ENCODE measurements around the gene GRM4.
"Not testable (repeated sequence)": the region's sequence is repeated elsewhere in the genome, so short reads cannot be mapped to it uniquely, and the experiment has no call there.

GRM4 gene

GRCh38 chr6:34146021-34146782, at the start of gene GRM4:
TSS of gene GRM4 (minus strand) at chr6:34146087. CDS start at chr6:34133496, 12,591 bp downstream.
- Mint-ChIP-seq H3K4me3 (no peak within 1 kb of the TSS), H3K4me1 (peaks cover 17% of the 10 kb centered on the region), H3K27ac (no peak within 1 kb of the TSS), H3K36me3 (no peaks in the 10 kb centered on the region), H3K9me3 (no peaks in the 10 kb centered on the region), H3K27me3 (peaks cover 96% of the 10 kb centered on the region)
- DNase-seq: peak; percentile 16
- CTCF ChIA-PET: interaction anchor here (1.6 to 1.8 kb wide), 2 partner anchors 9 to 17 kb away, joined by 4 read pairs; no protein-coding TSS in a partner anchor

GRCh38 chr6:34194772-34195171, 48.9 kb upstream of the GRM4 start:
- Mint-ChIP-seq H3K27me3 (peaks cover 35% of the 10 kb centered on the region), H3K4me1 (peaks cover 13% of the 10 kb centered on the region), H3K27ac (no peak overlapping the region), H3K9me3 (no peaks in the 10 kb centered on the region), H3K4me3 (no peak overlapping the region), H3K36me3 (no peaks in the 10 kb centered on the region)
- CTCF ChIA-PET: interaction anchor here (1.1 to 3.2 kb wide), 4 partner anchors 31 to 220 kb away, joined by 3 to 34 read pairs (median 20); partner anchors contain the start of gene SMIM29
- DNase-seq: no peak

DNA sequence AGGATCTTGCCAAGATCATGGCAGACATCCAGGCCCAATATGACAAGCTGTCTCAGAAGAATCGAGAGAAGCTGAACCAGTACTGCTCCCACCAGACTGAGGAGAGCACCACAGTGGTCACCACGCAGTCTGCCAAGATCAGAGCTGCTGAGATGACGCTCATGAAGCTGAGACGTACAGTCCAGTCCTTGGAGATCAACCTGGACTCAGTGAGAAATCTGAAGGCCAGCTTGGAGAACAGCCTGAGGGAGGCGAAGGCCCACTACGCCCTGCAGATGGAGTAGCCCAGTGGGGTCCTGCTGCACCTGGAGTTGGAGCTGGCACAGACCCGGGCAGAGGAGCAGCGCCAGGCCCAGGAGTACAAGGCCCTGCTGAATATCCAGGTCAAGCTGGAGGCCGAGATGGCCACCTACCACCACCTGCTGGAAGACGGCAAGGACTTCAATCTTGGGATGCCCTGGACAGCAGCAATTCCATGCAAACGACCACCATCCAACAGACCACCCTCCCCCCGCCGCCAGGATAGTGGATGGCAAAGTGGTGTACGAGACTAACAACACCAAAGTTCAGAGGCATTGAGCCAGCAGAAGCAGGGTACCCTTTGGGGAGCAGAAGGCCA, 44.7 kb upstream of the GRM4 start:
- H3K27me3 Mint-ChIP-seq: peaks cover 21% of the 10 kb centered on the region
- H3K36me3 Mint-ChIP-seq: no peaks in the 10 kb centered on the region
- H3K4me1 Mint-ChIP-seq: peaks cover 6% of the 10 kb centered on the region
- no peaks in the 10 kb centered on the region for H3K9me3 Mint-ChIP-seq
- no peak for DNase-seq
- CTCF ChIA-PET: interaction anchor here (1.0 to 5.1 kb wide), 6 partner anchors 11 to 225 kb away, joined by 3 to 27 read pairs (median 6); no protein-coding TSS in a partner anchor
- H3K27ac Mint-ChIP-seq: no peak overlapping the region
- H3K4me3 Mint-ChIP-seq: no peak overlapping the region

- Mint-ChIP-seq H3K36me3 (no peaks in the 10 kb centered on the region), H3K9me3 (no peaks in the 10 kb centered on the region), H3K27ac (peak overlapping the region; percentile 59), H3K27me3 (peaks cover 15% of the 10 kb centered on the region), H3K4me1 (peaks cover 6% of the 10 kb centered on the region), H3K4me3 (no peak overlapping the region)
- peak; percentile 51 for DNase-seq
- CTCF ChIA-PET: interaction anchor here (0.7 to 5.1 kb wide), 7 partner anchors 12 to 354 kb away, joined by 3 to 27 read pairs (median 4); no protein-coding TSS in a partner anchor
Observed at GRCh38 chr6:34189806-34190503, 44.1 kb upstream of the GRM4 start.

GRCh38 chr6:34184726-34185125, 38.8 kb upstream of the GRM4 start:
- CTCF ChIA-PET, H3K27ac Mint-ChIP-seq, DNase-seq, H3K36me3 Mint-ChIP-seq, H3K4me3 Mint-ChIP-seq, H3K27me3 Mint-ChIP-seq: not testable (repeated sequence)
- H3K4me1 Mint-ChIP-seq: peaks cover 20% of the 10 kb centered on the region
- H3K9me3 Mint-ChIP-seq: peaks cover 13% of the 10 kb centered on the region

GRCh38 chr6:34182751-34183531, 37.1 kb upstream of the GRM4 start:
- Mint-ChIP-seq H3K27ac (peak overlapping the region; percentile 84), H3K9me3 (peaks cover 13% of the 10 kb centered on the region), H3K27me3 (no peaks in the 10 kb centered on the region), H3K4me1 (peaks cover 20% of the 10 kb centered on the region), H3K36me3 (peaks cover 8% of the 10 kb centered on the region), H3K4me3 (peak overlapping the region; percentile 22)
- DNase-seq: peak; percentile 79
- CTCF ChIA-PET: interaction anchor here (0.6 to 1.2 kb wide), 5 partner anchors 13 to 427 kb away, joined by 3 to 6 read pairs (median 3); partner anchors contain the start of gene SMIM29

GRCh38 chr6:34181908-34182307, 36.0 kb upstream of the GRM4 start:
- Mint-ChIP-seq H3K9me3 (peaks cover 13% of the 10 kb centered on the region), H3K4me1 (peaks cover 20% of the 10 kb centered on the region), H3K27ac (no peak overlapping the region), H3K27me3 (peaks cover 2% of the 10 kb centered on the region), H3K4me3 (no peak overlapping the region), H3K36me3 (peaks cover 8% of the 10 kb centered on the region)
- DNase-seq: no peak
- CTCF ChIA-PET: interaction anchor here (1.1 to 1.2 kb wide), 2 partner anchors 14 to 18 kb away, joined by 3 to 4 read pairs; no protein-coding TSS in a partner anchor

GRCh38 chr6:34179106-34179720, 33.3 kb upstream of the GRM4 start:
- Mint-ChIP-seq H3K9me3 (peaks cover 10% of the 10 kb centered on the region), H3K27me3 (peaks cover 7% of the 10 kb centered on the region), H3K36me3 (peaks cover 8% of the 10 kb centered on the region), H3K4me1 (peaks cover 20% of the 10 kb centered on the region), H3K4me3 (no peak overlapping the region), H3K27ac (no peak overlapping the region)
- CTCF ChIA-PET: interaction anchor here (0.8 to 1.9 kb wide), 3 partner anchors 11 to 103 kb away, joined by 3 to 4 read pairs (median 4); no protein-coding TSS in a partner anchor
- DNase-seq: no peak

DNA sequence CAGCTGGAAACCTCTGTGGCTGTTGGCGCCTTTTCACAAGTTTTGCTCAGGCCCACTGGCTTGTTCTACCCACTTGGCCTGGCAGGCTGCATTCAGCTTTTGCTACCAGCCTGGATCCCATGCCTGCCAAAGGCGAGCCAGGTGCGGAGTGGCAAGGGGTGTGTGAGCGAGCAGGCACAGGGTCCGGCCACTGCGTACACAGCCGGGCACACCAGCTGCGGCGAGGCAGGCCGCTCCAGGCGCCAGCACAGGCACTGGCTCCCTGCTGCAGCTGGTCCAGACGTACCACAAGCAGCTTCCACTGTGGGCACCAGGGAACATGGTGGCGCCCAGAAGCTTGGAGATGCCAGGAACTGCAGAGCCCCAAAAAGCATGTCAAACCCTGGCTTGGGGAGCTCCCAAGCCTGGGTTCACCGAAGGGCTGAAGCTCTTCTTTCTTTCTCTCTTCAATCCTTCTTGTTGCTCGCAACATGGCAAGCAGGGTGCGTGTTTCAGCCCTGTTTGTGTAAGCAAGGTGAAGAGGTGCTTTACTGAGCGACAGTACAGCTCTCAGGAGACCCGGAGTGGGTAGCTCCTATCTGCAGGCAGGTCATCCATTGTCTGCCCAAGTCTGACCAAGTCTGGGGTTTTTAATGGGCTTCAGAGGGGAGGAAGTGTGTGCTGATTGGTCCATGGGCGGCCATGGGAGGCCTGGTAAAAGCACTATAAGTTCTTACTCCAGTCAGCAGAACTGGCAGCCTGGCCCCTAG, 32.6 kb upstream of the GRM4 start:
- Mint-ChIP-seq H3K36me3 (peaks cover 7% of the 10 kb centered on the region), H3K9me3 (peaks cover 9% of the 10 kb centered on the region), H3K27ac (no peak overlapping the region), H3K27me3 (peaks cover 7% of the 10 kb centered on the region), H3K4me3 (no peak overlapping the region), H3K4me1 (peaks cover 17% of the 10 kb centered on the region)
- CTCF ChIA-PET: interaction anchor here (0.6 to 1.9 kb wide), 5 partner anchors 12 to 357 kb away, joined by 3 to 5 read pairs (median 4); no protein-coding TSS in a partner anchor
- no peak for DNase-seq

DNA sequence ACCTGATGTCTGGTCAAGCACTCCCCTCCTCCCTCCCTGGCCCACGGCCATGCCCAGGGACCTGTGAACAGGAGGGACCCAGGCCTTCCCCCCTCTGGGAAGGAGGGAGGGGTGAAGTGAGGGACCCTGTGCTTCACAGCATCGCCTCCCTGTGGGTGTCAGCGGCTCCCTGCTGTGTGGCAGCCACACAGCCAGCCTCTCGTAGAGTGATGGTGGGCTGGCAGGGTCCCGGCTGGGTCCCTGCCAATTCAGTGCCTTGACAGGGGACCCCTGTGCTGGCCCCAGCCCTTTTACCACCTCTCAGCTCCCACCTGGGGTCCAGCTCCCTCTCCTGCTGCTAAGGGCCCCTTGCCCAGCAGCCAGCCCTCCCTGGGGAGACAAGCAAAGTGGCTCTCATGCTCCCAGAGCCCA, 31.3 kb upstream of the GRM4 start:
- H3K27ac Mint-ChIP-seq: no peak overlapping the region
- no peak overlapping the region for H3K4me3 Mint-ChIP-seq

GRCh38 chr6:34176261-34177031, 30.6 kb upstream of the GRM4 start:
- no peaks in the 10 kb centered on the region for H3K9me3 Mint-ChIP-seq
- CTCF ChIA-PET: no interaction called here
- peaks cover 7% of the 10 kb centered on the region for H3K27me3 Mint-ChIP-seq
- H3K4me3 Mint-ChIP-seq: no peak overlapping the region
- H3K4me1 Mint-ChIP-seq: no peaks in the 10 kb centered on the region
- no peak overlapping the region for H3K27ac Mint-ChIP-seq
- no peaks in the 10 kb centered on the region for H3K36me3 Mint-ChIP-seq
- no peak for DNase-seq

More for the DNA sequence above, 31.3 kb upstream of the GRM4 start:
- CTCF ChIA-PET: interaction anchor here (1.5 to 1.9 kb wide), 2 partner anchors 13 to 19 kb away, joined by 4 to 5 read pairs; no protein-coding TSS in a partner anchor
- Mint-ChIP-seq H3K36me3 (no peaks in the 10 kb centered on the region), H3K9me3 (no peaks in the 10 kb centered on the region), H3K4me1 (peaks cover 6% of the 10 kb centered on the region), H3K27me3 (peaks cover 7% of the 10 kb centered on the region)
- no peak for DNase-seq

GRCh38 chr6:34174846-34175399, 29.0 kb upstream of the GRM4 start:
- Mint-ChIP-seq H3K27ac (no peak overlapping the region), H3K36me3 (no peaks in the 10 kb centered on the region), H3K27me3 (peaks cover 7% of the 10 kb centered on the region), H3K4me1 (no peaks in the 10 kb centered on the region), H3K4me3 (no peak overlapping the region), H3K9me3 (no peaks in the 10 kb centered on the region)
- peak; percentile 3 for DNase-seq
- CTCF ChIA-PET: interaction anchor here (1.7 kb wide), 1 partner anchor 12 kb away, joined by 4 read pairs; no protein-coding TSS in a partner anchor
